HG02943 (cell line): Measurements from ENCODE around the gene LYZL1.
"Not testable (repeated sequence)": the region's sequence is repeated elsewhere in the genome, so short reads cannot be mapped to it uniquely, and the experiment has no call there.

ENCODE experiments used
- ATAC-seq: cut with Tn5 transposase; IDR thresholded peaks from one replicate; pipeline ENCODE4 v1.9.1; 2021; ENCODE audit warnings: mild to moderate bottlenecking, low read depth, moderate library complexity; ENCODE audit not compliant: unreplicated experiment

Gene LYZL1

DNA sequence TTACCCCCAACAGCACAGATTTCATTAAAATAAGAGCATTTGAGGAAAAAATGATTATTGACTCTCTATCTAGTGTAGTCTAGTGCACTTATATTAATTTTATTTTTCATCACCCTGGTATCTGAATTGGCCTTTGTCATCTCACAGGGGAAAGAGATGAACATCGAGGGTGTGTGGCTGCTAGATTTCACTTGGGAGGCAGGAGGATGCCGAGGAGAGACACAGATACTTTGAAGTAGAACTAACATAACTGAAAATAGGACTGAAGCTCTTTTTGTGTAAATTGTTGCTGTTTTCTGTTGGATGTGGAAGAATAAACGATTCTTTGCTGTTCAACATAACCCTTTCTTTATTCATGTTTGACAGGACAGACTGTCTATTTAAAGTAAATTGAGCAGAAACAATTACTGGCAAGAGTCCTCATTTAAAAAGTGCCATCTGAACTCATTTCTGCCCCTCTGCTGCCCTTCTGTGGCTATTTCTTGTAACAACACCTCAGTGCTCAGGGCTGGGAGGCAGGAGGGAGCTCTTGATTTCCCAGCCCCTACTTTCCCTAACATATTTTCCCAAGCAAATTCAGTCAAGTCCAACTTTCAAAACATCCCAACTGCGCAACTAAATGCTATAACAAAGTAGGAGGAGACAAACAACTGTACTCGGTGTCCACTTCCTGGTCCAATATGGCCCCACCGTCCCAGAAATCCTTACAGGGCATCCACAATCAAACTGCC lies 15.6 kb downstream of the LYZL1 start:
- no peak for ATAC-seq

DNA sequence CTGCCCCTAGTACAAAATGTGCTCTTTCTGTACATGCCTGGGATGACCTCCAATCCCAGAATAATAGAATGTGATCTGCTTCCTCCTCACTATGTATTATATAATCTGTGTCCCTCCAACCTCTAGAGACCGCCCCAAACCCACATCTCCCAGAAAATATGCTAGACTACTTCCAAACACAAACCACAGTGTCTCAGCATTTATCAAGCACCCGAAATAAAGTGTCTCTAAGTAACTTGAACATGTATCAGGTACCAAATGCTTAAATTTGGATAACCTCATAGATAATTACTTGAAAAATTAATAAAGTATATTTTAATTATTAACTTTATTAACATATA lies 16.1 kb downstream of the LYZL1 start:
- ATAC-seq, result no peak

DNA sequence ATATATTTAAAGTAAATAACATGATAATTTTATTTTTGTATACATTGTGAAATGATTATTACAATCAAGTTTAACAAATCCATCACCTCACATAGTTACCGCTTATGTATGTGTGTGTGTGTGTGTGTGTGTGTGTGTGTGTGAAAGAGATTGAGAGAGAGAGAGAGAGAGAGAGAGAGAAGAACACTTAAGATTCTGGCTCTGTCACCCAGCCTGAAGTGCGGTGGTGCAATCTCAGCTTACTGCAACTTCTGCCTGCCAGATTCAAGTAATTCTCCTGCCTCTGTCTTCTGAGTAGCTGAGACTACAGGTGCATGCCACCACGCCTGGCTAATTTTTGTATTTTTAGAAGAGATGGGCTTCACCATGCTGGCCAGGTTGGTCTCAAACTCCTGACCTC lies 17.8 kb downstream of the LYZL1 start:
- ATAC-seq, result no peak

DNA sequence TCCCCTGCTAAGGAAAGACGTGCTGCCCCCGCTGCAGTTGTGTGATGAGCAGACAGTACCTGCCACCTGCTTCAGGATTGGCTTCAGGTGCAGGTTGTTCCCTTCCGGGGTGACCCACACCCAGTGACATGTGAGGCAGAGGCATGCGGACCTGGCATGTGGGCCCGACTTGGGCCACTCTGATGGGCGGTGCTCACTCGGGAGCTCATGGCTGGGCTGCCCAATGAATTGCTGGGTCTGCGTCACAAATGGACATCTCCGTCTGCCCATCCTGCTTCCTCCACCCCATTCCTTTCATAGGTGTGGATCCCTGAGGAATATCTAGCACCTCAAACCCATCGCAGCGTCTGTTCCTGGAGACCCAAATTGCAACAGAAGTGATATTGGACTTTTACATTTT lies 19.3 kb downstream of the LYZL1 start:
- not testable (repeated sequence) for ATAC-seq

DNA sequence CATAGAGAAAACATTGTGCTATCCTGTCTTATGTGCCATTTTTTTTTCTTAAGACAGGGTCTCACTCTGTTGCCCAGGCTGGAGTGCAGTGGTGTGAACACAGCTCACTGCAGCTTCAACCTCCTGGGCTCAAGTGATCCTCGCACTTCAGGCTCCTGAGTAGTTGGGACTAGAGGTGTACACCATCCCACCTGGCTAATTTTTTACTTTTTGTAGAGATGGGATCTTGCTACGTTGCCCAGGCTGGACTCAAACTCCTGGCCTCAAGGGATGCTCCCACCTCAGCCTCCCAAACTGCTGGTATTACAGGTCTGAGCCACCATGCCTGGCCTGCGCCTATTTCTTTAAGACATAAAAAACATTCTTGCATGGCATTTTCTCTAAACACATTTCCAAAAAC lies 20.6 kb downstream of the LYZL1 start:
- no peak for ATAC-seq

DNA sequence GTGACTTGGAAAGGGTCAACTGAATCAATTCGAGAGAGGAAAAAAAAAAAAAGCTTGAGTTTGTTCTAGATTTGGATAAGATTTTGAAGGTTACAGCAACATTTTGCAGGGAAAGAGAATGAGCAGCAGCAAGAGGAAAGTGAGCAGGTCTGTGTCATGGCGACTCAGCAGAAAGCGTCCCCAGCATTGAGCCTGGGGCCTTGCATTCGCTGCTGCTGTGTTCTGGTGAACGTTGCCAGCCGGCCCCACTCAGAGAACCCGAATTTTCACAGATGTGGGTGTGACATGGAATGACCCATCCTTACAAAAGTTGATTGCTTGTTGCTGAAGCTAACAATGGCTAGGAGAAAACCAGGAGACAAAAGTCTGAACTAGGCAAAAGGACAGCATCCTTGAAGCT lies 21.6 kb downstream of the LYZL1 start:
- not testable (repeated sequence) for ATAC-seq

DNA sequence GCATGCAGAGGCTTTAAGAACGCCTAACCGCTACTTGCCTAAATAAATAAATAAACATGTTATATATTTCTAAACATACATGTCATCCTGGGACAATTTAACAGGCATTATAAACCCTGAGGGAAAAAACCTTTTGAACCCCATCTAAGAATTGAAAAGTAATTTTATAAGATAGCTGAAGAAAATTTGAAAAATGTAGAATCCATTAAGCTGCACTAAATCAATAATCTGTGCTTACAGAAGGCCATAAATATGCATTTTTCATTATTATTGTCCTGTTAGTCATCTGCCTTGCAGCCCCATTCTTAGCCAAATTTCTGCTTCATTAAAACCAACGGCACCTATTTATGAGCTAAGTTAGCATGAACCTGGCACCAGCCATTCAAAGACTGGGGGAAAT lies 24.2 kb downstream of the LYZL1 start:
- ATAC-seq, result no peak

DNA sequence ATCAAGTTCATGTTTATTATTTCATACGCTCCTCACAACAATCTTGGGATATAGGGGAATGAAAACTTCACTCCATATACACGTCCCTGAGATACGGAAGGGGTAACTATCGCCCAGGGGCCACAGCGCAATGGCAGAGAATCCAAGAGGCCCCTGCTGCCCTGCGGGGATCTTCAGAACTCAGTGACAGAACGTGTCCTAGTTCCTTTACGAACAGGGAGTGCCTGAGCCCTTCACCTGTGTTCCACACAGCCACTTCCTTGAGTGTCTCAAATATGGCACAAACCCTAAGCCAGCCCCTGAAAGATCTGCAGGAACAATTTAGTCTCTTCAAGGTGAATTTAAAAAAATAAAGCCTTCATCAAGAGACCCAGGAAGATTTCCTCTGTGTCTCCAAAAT lies 25.9 kb downstream of the LYZL1 start:
- ATAC-seq, result no peak

DNA sequence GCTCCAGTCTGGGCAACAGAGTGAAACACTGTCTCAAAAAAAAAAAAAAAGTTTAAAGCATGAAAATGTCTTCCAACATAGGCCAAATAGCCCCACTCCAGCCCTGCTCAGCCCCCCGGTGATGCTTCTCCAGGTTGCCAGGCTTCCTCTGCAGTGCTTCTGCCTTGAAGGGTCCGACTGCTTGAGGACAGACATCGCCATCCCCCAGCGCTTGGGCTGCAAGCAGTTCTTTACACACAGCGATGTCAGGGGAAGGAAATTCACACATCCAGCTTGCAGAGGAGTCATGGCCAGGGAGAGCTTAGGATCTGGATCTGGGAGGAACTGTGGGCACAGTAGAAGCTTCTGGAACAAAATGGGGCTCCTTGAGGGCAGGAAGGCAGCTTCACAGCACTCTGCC lies 26.9 kb downstream of the LYZL1 start:
- no peak for ATAC-seq

DNA sequence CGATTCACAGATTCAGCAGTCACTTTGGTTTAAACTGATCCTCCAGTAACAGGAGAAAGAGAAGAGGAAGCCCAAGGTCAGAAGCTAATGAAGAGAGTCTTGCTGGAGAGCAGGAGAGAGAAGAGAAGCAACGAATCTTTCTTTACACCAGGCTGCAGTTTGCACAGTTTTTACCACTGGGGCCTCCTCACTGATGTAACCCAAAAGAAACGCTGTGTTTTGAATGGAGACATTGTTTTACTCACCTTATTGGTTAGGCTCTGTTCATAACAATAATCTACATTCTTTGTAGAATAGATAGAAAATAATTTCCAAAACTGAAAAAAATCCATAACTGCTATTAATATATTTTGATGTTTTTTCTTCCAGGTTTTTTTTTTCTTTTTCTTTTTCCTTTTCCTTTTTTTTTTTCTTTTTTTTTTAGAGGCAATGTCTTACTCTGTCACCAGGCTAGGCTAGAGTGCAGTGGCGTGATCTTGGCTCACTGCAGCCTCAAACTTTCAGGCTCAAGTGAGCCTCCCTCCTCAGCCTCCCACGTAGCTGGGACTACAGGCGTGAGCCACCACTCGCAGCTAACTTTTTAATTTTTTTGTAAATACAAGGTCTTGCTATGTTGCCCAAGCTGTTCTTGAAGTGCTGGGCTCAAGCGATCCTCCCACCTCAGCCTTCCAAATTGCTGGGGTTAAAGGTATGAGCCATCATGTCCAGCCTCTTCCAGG lies 27.6 kb downstream of the LYZL1 start:
- no peak for ATAC-seq

DNA sequence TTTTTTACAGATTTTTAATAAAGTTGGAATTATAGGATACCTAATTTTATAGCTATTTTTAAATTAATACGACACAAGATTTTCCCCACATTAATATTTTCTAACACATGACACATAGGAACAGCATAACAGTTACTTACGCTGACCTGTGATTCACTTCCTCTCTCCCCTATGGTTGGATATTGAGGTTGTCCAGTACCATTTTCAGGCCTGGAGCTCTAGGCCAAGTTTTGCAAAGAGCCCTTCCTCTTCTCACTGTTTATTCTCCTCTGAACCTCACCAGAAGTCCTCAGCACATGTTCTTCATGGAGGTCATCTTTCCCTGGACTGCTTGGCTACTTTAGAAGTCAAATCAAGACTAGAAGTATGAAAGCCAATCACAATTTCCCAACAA lies 28.2 kb downstream of the LYZL1 start:
- no peak for ATAC-seq

DNA sequence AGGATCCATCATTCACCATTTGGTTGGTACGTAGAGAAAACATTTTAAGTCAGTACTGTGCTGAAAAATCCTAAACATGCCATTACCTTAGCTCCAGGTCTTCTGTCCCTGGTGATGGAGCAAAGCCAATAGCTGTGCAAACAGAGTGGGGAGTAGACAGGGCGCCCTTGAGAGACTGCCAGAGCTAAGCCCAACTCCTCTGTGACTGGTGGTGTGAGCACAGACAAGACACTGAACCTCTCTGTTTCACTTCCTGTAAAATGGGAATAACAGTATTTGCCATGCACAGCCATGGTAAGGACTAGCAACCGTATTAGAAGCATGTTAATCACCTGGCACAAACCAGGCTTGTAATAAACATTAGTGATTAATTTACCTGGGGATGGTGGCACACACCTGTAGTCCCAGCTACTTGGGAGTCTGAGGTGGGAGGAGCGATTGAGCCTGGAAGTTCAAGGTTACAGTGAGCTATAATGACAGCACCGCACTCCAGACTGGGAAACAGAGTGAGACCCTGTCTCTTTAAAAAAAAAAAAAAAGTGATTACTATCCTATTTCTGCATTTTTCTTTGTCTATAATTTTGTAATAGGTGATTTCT lies 28.7 kb downstream of the LYZL1 start:
- ATAC-seq, result no peak

DNA sequence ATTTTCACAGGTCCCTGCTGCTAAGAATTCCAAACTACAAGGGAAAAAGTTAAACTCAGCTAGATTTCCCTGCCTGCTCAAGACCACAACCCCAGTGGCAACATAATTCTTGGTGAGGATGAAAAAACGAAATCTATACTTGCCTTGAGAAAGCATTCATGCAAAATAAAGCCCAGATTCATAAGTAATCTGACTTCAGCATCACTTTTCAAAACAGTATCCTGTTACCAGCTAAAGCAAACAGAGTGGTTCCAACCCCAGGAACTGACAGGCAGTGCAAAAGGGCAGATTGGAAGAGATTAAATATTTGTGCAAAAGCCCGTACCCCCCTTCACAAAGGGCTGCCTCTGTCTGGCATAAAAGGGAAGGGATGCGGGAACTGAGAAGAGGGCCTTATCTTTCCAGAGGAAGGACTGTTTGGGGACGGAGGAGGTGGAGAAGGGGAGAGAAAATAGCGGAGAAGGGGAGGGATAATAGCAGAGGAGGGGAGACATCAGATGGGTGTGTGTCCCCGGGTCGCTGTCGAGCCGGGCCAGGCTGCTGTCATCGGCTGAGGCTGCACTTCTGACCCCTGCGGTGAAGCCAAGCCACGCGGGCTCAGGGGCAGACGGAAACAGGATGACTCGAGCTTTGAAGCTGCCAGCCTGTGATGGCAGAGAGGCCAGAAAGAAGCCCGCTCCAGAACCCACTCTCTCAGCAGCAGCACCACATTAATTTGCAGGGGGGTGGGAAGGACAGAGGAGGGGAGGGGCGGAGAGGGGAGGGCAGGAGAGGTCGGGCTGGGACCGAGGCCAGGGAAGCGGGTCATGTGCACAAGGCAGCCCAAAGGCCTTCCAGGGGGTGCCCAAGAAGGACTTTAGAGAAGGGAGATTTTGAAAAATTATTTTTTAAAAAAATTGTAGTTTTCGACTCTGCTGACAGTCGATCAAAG lies 29.5 kb downstream of the LYZL1 start:
- ATAC-seq, result not testable (repeated sequence)

DNA sequence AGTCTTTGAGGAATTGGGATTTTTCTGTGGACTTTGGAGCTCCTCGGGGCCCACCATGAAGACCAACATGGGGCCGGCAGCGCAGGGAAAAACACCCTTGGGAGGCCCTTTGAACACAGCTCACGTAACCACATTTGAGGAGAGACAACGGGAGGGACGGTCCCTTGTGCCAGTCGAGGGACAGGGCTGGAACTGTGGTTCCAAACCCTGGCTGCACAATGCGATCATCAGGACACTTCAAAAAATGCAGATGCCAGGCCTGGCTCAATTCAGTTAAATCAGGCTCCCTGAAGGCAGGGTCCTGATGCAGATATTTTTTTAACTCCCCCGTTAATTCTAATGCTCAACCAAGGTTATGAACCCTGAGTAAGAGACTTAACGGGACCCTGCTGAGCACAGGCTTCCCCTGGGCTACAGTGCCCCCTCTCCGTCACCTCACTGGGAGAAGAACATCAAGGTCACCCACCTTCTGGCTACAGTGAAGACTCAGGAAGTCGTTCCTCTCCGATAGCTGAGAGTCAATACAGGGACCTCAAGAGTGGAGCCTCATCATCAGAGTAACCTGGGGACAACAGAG lies 30.4 kb downstream of the LYZL1 start:
- no peak for ATAC-seq

DNA sequence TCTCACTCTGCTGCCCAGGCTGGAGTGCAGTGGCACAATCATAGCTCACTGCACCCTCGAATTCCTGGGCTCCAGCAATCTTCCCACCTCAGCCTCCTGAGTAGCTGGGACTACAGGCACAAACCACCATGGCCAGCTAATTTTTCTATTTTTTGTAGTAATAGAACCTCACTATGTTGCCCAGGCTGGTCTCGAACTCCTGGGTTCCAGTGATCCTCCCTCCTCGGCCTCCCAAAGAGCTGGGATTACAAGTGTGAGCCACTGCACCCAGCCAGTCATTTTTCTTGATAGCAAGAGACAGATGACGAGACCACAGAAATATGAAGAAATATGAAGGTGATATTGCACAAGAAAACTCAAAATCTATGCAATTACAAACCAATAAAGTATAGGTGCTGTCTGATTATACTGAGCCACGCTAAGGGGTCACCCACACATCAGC lies 31.8 kb downstream of the LYZL1 start:
- ATAC-seq, result not testable (repeated sequence)

DNA sequence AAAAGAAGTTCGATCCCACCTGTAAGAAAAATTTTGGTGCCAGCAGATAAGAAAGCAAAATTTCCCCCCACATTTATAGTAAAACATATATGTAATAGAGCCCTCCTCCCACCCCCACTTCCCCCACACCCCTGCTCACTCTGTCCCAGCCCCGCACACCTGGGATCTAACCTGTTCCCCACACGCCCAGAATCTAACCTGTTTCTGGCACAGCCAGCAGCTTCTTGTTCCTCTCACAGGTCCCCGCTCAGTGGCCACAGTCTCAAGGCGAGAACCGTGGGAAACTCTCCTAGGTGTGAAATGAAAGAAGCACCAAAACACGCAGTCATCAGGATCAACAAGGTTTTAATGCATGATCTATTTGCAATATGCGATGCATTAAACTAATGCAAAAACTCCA lies 32.8 kb downstream of the LYZL1 start:
- ATAC-seq, result no peak

DNA sequence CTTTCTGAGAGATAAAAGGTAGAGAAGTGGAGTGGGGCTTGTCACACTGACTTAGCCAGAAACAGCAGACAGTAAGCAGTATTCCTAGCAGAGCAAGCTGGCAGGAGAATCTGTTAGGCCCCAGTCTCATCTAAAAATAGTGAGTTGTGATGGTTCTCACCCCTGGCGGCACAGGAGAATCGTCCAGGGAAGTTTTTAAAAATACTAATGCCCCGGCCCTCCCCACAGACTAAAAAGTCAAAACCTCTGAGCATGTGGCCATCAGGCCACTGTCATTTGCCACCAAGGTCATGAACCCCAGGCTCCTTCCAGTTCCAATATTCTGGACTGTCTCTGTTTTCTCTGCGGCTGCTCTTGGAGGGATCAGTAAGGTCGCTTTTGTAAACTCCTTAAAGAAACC lies 34.0 kb downstream of the LYZL1 start:
- no peak for ATAC-seq

DNA sequence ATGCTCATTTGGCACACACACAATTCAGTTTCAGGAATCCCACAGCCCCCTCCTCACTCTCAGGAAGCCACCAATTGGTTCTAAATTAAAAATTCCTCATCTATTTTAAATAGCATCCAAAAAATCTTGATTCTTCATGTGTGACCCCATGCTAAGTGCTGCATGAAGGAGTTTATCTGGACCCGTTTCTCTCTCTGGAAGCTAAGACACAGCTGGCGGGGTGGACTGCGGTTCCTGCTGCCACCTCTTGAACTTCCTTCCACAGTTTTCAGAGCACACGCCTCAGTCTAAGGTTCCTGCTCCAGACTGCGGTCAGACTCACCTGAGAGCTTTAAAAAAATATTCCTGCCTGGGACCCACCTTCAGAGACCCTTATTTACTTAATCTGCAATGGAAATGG lies 34.5 kb downstream of the LYZL1 start:
- no peak for ATAC-seq

DNA sequence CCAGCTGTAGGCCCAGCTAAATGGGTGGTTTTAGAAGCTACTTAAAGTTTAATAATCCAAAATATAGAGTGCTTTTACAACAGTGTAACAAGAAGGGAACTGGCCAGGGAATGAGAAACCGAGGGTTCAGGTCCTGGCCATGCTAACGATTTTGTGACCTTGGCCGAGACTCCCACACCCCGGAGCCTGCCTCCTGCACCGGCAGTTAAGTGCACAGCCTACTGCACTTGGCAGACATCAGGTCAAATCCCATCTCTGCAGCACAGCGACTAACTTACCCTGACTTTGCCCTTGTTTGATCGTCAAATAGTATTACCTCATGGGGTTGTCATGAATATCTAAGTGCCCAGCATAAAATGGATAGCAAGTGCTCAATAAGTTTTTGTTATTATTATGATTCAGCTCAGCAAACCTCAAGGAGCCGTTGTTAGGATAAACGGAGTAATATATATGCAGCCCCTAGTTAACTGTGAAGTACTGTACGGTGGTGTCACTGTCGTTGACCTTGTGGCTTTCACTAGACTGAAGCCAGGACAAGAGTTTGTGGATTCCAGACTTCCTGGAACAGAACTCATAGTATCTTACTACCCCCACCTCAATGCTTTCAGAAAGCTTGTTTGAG lies 35.5 kb downstream of the LYZL1 start:
- ATAC-seq, result no peak

DNA sequence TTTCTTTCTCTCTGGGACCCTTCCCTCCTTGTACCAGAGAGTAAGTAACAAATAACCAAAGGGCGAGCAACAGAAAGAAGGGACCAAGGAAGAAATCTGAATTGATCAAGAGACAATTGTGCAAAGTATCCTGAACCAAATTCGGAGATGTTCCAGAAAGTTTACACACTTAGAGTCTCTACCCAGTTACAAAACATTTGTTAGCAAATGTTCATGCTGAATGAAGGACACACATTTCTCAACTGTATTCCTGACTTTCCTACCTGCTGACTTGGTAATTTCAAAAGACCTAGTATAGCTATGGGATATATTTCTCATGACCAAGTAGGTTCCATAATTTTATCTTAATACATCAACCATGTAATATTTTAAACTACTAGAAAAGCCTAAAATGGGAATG lies 37.4 kb downstream of the LYZL1 start:
- no peak for ATAC-seq
